OCI-LY3 (cell line): Measurements from ENCODE around the gene TXNDC5.

ENCODE experiments used
- CTCF ChIP-seq: fragments of 200-600, 300-600 bp; sonication (generic); IDR thresholded peaks from 2 replicates; pipeline ENCODE4 v1.5.1; 2014; ENCODE audit warnings: antibody characterized with exemption, low read length, low read depth
- EZH2phosphoT487 ChIP-seq: fragments of 200-600 bp; shearing (Covaris generic); IDR thresholded peaks from 2 replicates; pipeline ENCODE4 v1.6.1; 2018; ENCODE audit warnings: antibody characterized with exemption, mixed run types, low read depth

- no peak for TF ChIP-seq CTCF
- TF ChIP-seq EZH2phosphoT487, result no peak
Observed at GRCh38 chr6:7933794-7934193, 23.2 kb upstream of the TXNDC5 start.
